DND-41 (cell line): ENCODE measurements around the gene LRRC55.
"Not testable (repeated sequence)": the region's sequence is repeated elsewhere in the genome, so short reads cannot be mapped to it uniquely, and the experiment has no call there.

Source experiments
- ATAC-seq: fragments of 200-7000 bp; cut with Tn5 transposase; 3 replicates; pipeline ENCODE4 v1.9.1; 2021; ENCODE audit warnings: low read depth; ENCODE audit not compliant: insufficient read depth
- DNase-seq: peaks from one replicate; pipeline ENCODE4 v3.0.0-alpha.2; 2020
- H2AFZ ChIP-seq: 2 replicates; pipeline ENCODE4 v1.6.0; 2012; ENCODE audit warnings: low read depth, low read length
- H3K27ac ChIP-seq: 2 replicates; pipeline ENCODE4 v1.5.1; 2012; ENCODE audit warnings: low read length, inconsistent platforms
- H3K27me3 ChIP-seq: fragments of 200-600 bp; sonication (generic); 2 replicates; pipeline ENCODE4 v1.6.0; 2012; ENCODE audit warnings: low read length, mild to moderate bottlenecking, inconsistent platforms; ENCODE audit not compliant: insufficient read depth, poor library complexity
- H3K36me3 ChIP-seq: 2 replicates; pipeline ENCODE4 v1.5.1; 2012; ENCODE audit warnings: low read length, inconsistent platforms; ENCODE audit not compliant: insufficient read depth
- H3K4me1 ChIP-seq: 2 replicates; pipeline ENCODE4 v1.5.1; 2012; ENCODE audit warnings: mild to moderate bottlenecking, low read length; ENCODE audit not compliant: insufficient read depth
- H3K4me2 ChIP-seq: 2 replicates; pipeline ENCODE4 v1.6.0; 2012; ENCODE audit warnings: mild to moderate bottlenecking, moderate library complexity, low read length, inconsistent platforms; ENCODE audit not compliant: insufficient read depth
- H3K4me3 ChIP-seq, 2 experiments: fragments of 200-600 bp in 1 of 2; shearing (Covaris generic) in 1 of 2; 2 replicates each; pipeline ENCODE4 v1.5.1; 2012 to 2016; ENCODE audit warnings: inconsistent platforms in 2 of 2, low read length in 2 of 2, mild to moderate bottlenecking in 2 of 2, low read depth in 1 of 2, moderate library complexity in 1 of 2
- H3K79me2 ChIP-seq: 2 replicates; pipeline ENCODE4 v1.6.0; 2012; ENCODE audit warnings: low read length, inconsistent platforms; ENCODE audit not compliant: insufficient read depth
- H3K9ac ChIP-seq: 2 replicates; pipeline ENCODE4 v1.6.0; 2012; ENCODE audit warnings: low read depth, mild to moderate bottlenecking, inconsistent platforms, low read length, moderate library complexity
- H3K9me3 ChIP-seq: 2 replicates; pipeline ENCODE4 v1.5.1; 2012; ENCODE audit warnings: low read length, moderate library complexity, mild to moderate bottlenecking, inconsistent platforms; ENCODE audit not compliant: insufficient read depth, severe bottlenecking
- H4K20me1 ChIP-seq: 2 replicates; pipeline ENCODE4 v1.6.0; 2012; ENCODE audit warnings: low read length; ENCODE audit not compliant: insufficient read depth
- EZH2 ChIP-seq: IDR thresholded peaks from 3 replicates; pipeline ENCODE4 v1.6.1; 2012; ENCODE audit warnings: borderline replicate concordance, low read depth, mild to moderate bottlenecking, moderate library complexity, low read length, inconsistent platforms; ENCODE audit not compliant: severe bottlenecking
- TF ChIP-seq, protein P1 (sequence below): IDR thresholded peaks from 2 replicates; pipeline ENCODE4 v1.5.1; 2012; ENCODE audit warnings: borderline replicate concordance, low read length, moderate library complexity, mild to moderate bottlenecking; ENCODE audit not compliant: poor library complexity, severe bottlenecking; ENCODE audit errors: extremely low read depth

LRRC55 gene

DNA sequence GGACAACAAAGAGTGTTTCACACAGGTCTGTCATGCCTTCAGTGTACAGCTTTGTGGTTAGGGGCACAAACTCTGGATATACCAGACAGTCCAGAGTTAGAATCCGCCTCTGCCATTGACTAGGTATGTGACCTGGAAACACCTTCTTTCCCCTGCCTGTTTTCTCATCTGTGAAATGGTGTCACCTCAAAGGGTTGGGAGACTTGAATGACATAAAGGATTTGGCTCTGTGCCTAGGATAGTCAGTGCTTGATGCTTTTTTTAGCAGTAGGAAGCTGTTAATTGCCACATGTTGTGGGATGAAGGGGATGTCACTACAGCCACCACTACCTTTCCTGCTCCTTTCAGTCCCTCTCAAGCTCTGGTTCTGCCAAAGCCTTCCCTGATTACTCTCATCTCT lies 17.4 kb upstream of the LRRC55 start:
- Histone ChIP-seq H3K4me3 (no peak overlapping the region), H2AFZ (no peak overlapping the region), H3K79me2 (no peaks in the 10 kb centered on the region), H3K9ac (no peak overlapping the region), H3K27ac (no peak overlapping the region), H3K27me3 (peaks cover 4% of the 10 kb centered on the region), H3K4me1 (no peaks in the 10 kb centered on the region), H3K9me3 (no peaks in the 10 kb centered on the region), H3K4me2 (no peak overlapping the region), H4K20me1 (no peaks in the 10 kb centered on the region), H3K36me3 (no peaks in the 10 kb centered on the region)
- DNase-seq (no peak), ATAC-seq (no peak)
- no peak for TF ChIP-seq EZH2
- TF ChIP-seq, protein P1, sequence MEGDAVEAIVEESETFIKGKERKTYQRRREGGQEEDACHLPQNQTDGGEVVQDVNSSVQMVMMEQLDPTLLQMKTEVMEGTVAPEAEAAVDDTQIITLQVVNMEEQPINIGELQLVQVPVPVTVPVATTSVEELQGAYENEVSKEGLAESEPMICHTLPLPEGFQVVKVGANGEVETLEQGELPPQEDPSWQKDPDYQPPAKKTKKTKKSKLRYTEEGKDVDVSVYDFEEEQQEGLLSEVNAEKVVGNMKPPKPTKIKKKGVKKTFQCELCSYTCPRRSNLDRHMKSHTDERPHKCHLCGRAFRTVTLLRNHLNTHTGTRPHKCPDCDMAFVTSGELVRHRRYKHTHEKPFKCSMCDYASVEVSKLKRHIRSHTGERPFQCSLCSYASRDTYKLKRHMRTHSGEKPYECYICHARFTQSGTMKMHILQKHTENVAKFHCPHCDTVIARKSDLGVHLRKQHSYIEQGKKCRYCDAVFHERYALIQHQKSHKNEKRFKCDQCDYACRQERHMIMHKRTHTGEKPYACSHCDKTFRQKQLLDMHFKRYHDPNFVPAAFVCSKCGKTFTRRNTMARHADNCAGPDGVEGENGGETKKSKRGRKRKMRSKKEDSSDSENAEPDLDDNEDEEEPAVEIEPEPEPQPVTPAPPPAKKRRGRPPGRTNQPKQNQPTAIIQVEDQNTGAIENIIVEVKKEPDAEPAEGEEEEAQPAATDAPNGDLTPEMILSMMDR: no peak

GRCh38 chr11:57167125-57167846 lies 14.5 kb upstream of the LRRC55 start:
- no peak for DNase-seq
- Histone ChIP-seq H3K27me3 (peaks cover 4% of the 10 kb centered on the region), H3K9ac (no peak overlapping the region), H3K4me2 (no peak overlapping the region), H3K36me3 (no peaks in the 10 kb centered on the region), H2AFZ (no peak overlapping the region), H4K20me1 (no peaks in the 10 kb centered on the region), H3K79me2 (no peaks in the 10 kb centered on the region), H3K4me3 (no peak overlapping the region), H3K9me3 (no peaks in the 10 kb centered on the region), H3K27ac (no peak overlapping the region), H3K4me1 (no peaks in the 10 kb centered on the region)
- no peak for TF ChIP-seq EZH2
- TF ChIP-seq, protein P1: no peak
- no peak for ATAC-seq

DNA sequence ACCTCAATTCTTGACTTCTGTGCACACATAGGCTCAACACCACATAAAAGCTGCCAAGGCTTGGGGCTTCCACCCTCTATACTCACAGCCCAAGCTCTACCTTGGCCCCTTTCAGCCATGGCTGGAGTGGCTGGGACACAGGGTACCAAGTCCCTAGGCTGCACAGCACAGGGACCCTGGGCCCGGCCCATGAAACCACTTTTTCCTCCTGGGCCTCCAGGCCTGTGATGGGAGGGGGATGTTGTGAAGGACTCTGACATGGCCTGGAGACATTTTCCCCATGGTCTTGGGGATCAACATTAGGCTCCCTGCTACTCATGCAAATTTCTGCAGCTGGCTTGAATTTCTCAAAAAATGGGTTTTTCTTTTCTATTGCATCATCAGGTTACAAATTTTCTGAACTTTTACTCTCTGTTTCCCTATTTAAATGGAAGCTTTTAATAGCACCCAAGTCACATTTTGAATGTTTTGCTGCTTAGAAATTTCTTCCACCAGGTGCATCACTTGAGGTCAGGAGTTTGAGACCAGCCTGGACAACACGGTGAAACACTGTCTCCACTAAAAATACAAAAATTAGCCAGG lies 11.9 kb upstream of the LRRC55 start:
- not testable (repeated sequence) for H4K20me1 ChIP-seq, H3K4me1 ChIP-seq, ATAC-seq, H3K27ac ChIP-seq, H3K4me2 ChIP-seq, H3K9me3 ChIP-seq, H3K9ac ChIP-seq, DNase-seq, H3K79me2 ChIP-seq, H3K4me3 ChIP-seq, H3K36me3 ChIP-seq, H3K27me3 ChIP-seq, H2AFZ ChIP-seq

GRCh38 chr11:57172031-57172430 lies 9.7 kb upstream of the LRRC55 start:
- TF ChIP-seq EZH2: no peak
- TF ChIP-seq, protein P1: no peak
- Histone ChIP-seq H3K79me2 (no peaks in the 10 kb centered on the region), H3K27ac (no peak overlapping the region), H3K4me3 (no peak overlapping the region), H3K4me2 (no peak overlapping the region), H4K20me1 (no peaks in the 10 kb centered on the region), H3K9me3 (no peaks in the 10 kb centered on the region), H2AFZ (no peak overlapping the region), H3K27me3 (no peaks in the 10 kb centered on the region), H3K36me3 (no peaks in the 10 kb centered on the region), H3K9ac (no peak overlapping the region), H3K4me1 (no peaks in the 10 kb centered on the region)
- ATAC-seq (no peak), DNase-seq (no peak)
